SK-N-SH treated with all-trans-retinoic acid at 6 μM for 48 hours (cell line): Measurements from ENCODE around the gene FBLN5.

ENCODE experiments used
- ATAC-seq: fragments of 200-7000 bp; cut with Tn5 transposase; 3 replicates; pipeline ENCODE4 v1.9.1; 2020; ENCODE audit warnings: mild to moderate bottlenecking, moderate library complexity
- ARNTL ChIP-seq: fragments of 450-650 bp; formaldehyde crosslinking; IDR thresholded peaks from 2 replicates; pipeline ENCODE4 v1.5.0; 2020; ENCODE audit warnings: low read depth, mild to moderate bottlenecking, moderate library complexity, borderline replicate concordance
- BACH2 ChIP-seq: fragments of 250-450 bp; sonication (Bioruptor Pico); IDR thresholded peaks from 2 replicates; pipeline ENCODE4 v1.9.0; 2021; ENCODE audit warnings: mild to moderate bottlenecking, borderline replicate concordance
- CSDC2 ChIP-seq: fragments of 250-450 bp; sonication (Bioruptor Pico); IDR thresholded peaks from 2 replicates; pipeline ENCODE4 v1.5.0; 2020; ENCODE audit warnings: mild to moderate bottlenecking, moderate library complexity
- ISL1 ChIP-seq: fragments of 250-450 bp; sonication (Bioruptor Pico); IDR thresholded peaks from 2 replicates; pipeline ENCODE4 v2.1.2; 2022; ENCODE audit warnings: mild to moderate bottlenecking, moderate library complexity
- OSR1 ChIP-seq: fragments of 250-450 bp; sonication (Bioruptor Pico); IDR thresholded peaks from 2 replicates; pipeline ENCODE4 v1.8.0; 2022; ENCODE audit warnings: moderate library complexity, mild to moderate bottlenecking, inconsistent platforms
- PPARA ChIP-seq: fragments of 250-450 bp; sonication (Bioruptor Pico); IDR thresholded peaks from 2 replicates; pipeline ENCODE4 v1.5.0; 2020; ENCODE audit warnings: mild to moderate bottlenecking, borderline replicate concordance
- TCF4 ChIP-seq: fragments of 250-450 bp; sonication (Bioruptor Pico); IDR thresholded peaks from 2 replicates; pipeline ENCODE4 v1.8.0; 2021; ENCODE audit warnings: mild to moderate bottlenecking, moderate library complexity, borderline replicate concordance
- TOX ChIP-seq: fragments of 250-450 bp; sonication (Bioruptor Pico); IDR thresholded peaks from 2 replicates; pipeline ENCODE4 v1.8.0; 2021; ENCODE audit warnings: mild to moderate bottlenecking, moderate library complexity, borderline replicate concordance
- ZFP3 ChIP-seq: fragments of 250-450 bp; sonication (Bioruptor Pico); IDR thresholded peaks from 2 replicates; pipeline ENCODE4 v1.5.0; 2020; ENCODE audit warnings: mild to moderate bottlenecking, moderate library complexity
- ZFP30 ChIP-seq: fragments of 450-650 bp; formaldehyde crosslinking; IDR thresholded peaks from 2 replicates; pipeline ENCODE4 v1.5.0; 2022; ENCODE audit warnings: mild to moderate bottlenecking, moderate library complexity
- ZNF565 ChIP-seq: fragments of 450-650 bp; formaldehyde crosslinking; conservative IDR thresholded peaks from 2 replicates; pipeline ENCODE4 v1.5.0; 2020; ENCODE audit warnings: low read depth, mild to moderate bottlenecking, moderate library complexity
- ZNF70 ChIP-seq: fragments of 450-650 bp; formaldehyde crosslinking; IDR thresholded peaks from 2 replicates; pipeline ENCODE4 v1.5.0; 2020; ENCODE audit warnings: mild to moderate bottlenecking, moderate library complexity
- ZNF8 ChIP-seq: fragments of 450-650 bp; formaldehyde crosslinking; IDR thresholded peaks from 2 replicates; pipeline ENCODE4 v1.5.0; 2020; ENCODE audit warnings: mild to moderate bottlenecking, moderate library complexity
- TF ChIP-seq, protein P1 (sequence below): fragments of 250-450 bp; sonication (Bioruptor Pico); IDR thresholded peaks from 2 replicates; pipeline ENCODE4 v1.8.0; 2020; ENCODE audit warnings: mild to moderate bottlenecking, moderate library complexity, borderline replicate concordance
- TF ChIP-seq, protein P2 (sequence below): fragments of 250-450 bp; sonication (Bioruptor Pico); IDR thresholded peaks from 2 replicates; pipeline ENCODE4 v1.5.1; 2020; ENCODE audit warnings: low read depth, mild to moderate bottlenecking, moderate library complexity
- TF ChIP-seq, protein P3 (sequence below): fragments of 250-450 bp; sonication (Bioruptor Pico); IDR thresholded peaks from 2 replicates; pipeline ENCODE4 v1.8.0; 2021; ENCODE audit warnings: low read depth, mild to moderate bottlenecking, moderate library complexity, borderline replicate concordance
- TF ChIP-seq, protein P4 (sequence below): fragments of 250-450 bp; sonication (Bioruptor Pico); IDR thresholded peaks from 2 replicates; pipeline ENCODE4 v1.5.0; 2020; ENCODE audit warnings: mild to moderate bottlenecking, moderate library complexity
- TF ChIP-seq, protein P5 (sequence below): fragments of 250-450 bp; sonication (Bioruptor Pico); IDR thresholded peaks from 2 replicates; pipeline ENCODE4 v1.5.1; 2021; ENCODE audit warnings: mild to moderate bottlenecking, moderate library complexity

The FBLN5 gene

DNA sequence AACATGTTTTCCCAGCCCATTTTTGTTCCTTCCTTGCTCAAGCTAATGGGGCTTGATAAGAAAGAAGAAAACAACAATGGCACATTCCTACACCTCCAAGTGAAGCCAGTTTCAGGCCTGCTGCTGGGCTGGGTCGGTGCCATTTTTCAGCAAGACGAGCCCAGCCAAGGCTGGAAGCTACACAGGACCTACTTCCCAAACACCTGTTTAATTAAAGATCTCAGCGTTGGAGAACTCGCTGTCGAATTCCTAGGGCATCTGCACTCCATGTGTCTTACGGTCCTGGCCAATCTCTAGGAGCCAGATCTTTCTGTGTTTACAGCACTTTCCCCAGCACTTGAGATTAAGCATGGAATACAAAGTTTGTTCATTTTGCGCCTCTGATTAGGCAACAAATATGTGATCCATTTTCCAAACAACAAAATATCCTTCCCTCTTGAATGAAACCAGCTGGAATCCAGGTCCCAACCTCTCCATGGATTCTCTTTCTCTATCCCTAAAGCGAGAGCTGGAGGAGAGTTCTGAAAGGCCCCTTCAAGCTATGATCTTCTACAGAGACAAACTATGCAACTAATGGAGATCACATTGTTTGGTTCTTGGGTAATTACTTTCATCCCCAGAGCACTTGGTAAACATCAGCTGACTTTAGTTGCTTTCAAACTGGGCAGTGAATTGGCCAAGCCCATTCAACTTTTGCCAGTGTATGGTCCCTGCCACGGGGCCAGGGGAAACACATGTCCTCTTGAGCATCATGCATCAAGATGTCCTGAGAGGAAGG is 45.9 kb downstream of the FBLN5 start:
- no peak for TF ChIP-seq TCF4 (CRISPR knock-in tag)
- TF ChIP-seq, protein P1, sequence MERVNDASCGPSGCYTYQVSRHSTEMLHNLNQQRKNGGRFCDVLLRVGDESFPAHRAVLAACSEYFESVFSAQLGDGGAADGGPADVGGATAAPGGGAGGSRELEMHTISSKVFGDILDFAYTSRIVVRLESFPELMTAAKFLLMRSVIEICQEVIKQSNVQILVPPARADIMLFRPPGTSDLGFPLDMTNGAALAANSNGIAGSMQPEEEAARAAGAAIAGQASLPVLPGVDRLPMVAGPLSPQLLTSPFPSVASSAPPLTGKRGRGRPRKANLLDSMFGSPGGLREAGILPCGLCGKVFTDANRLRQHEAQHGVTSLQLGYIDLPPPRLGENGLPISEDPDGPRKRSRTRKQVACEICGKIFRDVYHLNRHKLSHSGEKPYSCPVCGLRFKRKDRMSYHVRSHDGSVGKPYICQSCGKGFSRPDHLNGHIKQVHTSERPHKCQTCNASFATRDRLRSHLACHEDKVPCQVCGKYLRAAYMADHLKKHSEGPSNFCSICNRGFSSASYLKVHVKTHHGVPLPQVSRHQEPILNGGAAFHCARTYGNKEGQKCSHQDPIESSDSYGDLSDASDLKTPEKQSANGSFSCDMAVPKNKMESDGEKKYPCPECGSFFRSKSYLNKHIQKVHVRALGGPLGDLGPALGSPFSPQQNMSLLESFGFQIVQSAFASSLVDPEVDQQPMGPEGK = no peak
- no peak for TF ChIP-seq ZNF565 (CRISPR knock-in tag)
- TF ChIP-seq, protein P2, sequence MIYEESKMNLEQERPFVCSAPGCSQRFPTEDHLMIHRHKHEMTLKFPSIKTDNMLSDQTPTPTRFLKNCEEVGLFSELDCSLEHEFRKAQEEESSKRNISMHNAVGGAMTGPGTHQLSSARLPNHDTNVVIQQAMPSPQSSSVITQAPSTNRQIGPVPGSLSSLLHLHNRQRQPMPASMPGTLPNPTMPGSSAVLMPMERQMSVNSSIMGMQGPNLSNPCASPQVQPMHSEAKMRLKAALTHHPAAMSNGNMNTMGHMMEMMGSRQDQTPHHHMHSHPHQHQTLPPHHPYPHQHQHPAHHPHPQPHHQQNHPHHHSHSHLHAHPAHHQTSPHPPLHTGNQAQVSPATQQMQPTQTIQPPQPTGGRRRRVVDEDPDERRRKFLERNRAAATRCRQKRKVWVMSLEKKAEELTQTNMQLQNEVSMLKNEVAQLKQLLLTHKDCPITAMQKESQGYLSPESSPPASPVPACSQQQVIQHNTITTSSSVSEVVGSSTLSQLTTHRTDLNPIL (CRISPR knock-in tag) = no peak
- TF ChIP-seq, all 23 proteins: peak for 0

DNA sequence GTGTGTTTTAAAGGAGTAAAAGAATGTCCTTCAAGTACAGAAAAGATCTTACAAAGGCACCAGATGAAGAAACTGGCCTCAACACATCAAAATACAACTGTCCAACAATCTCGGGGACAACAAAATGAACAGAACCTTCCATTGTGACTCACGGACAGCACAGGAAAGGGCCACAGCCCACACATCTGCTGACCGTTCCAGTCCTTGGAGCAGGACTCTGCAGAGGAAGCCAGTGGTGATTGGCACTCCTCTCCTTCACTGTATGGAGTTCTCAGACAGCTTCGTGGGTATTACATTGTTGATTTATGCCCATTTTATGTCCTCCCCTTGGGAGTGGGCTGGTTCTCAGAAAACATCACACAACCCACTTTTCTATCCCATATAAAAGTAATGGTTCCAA is 47.7 kb downstream of the FBLN5 start:
- no peak for TF ChIP-seq ARNTL (CRISPR knock-in tag)
- TF ChIP-seq, protein P3, sequence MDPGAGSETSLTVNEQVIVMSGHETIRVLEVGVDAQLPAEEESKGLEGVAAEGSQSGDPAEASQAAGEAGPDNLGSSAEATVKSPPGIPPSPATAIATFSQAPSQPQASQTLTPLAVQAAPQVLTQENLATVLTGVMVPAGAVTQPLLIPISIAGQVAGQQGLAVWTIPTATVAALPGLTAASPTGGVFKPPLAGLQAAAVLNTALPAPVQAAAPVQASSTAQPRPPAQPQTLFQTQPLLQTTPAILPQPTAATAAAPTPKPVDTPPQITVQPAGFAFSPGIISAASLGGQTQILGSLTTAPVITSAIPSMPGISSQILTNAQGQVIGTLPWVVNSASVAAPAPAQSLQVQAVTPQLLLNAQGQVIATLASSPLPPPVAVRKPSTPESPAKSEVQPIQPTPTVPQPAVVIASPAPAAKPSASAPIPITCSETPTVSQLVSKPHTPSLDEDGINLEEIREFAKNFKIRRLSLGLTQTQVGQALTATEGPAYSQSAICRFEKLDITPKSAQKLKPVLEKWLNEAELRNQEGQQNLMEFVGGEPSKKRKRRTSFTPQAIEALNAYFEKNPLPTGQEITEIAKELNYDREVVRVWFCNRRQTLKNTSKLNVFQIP = no peak
- TF ChIP-seq, protein P4, sequence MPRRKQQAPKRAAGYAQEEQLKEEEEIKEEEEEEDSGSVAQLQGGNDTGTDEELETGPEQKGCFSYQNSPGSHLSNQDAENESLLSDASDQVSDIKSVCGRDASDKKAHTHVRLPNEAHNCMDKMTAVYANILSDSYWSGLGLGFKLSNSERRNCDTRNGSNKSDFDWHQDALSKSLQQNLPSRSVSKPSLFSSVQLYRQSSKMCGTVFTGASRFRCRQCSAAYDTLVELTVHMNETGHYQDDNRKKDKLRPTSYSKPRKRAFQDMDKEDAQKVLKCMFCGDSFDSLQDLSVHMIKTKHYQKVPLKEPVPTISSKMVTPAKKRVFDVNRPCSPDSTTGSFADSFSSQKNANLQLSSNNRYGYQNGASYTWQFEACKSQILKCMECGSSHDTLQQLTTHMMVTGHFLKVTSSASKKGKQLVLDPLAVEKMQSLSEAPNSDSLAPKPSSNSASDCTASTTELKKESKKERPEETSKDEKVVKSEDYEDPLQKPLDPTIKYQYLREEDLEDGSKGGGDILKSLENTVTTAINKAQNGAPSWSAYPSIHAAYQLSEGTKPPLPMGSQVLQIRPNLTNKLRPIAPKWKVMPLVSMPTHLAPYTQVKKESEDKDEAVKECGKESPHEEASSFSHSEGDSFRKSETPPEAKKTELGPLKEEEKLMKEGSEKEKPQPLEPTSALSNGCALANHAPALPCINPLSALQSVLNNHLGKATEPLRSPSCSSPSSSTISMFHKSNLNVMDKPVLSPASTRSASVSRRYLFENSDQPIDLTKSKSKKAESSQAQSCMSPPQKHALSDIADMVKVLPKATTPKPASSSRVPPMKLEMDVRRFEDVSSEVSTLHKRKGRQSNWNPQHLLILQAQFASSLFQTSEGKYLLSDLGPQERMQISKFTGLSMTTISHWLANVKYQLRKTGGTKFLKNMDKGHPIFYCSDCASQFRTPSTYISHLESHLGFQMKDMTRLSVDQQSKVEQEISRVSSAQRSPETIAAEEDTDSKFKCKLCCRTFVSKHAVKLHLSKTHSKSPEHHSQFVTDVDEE (CRISPR knock-in tag) = no peak
- TF ChIP-seq BACH2 (CRISPR knock-in tag) = no peak
- TF ChIP-seq ZNF70 (CRISPR knock-in tag) = no peak
- TF ChIP-seq TCF4 (CRISPR knock-in tag) = no peak
- TF ChIP-seq ZFP3 = no peak
- no peak for TF ChIP-seq ZNF565 (CRISPR knock-in tag)
- no peak for TF ChIP-seq OSR1 (CRISPR knock-in tag)
- no peak for TF ChIP-seq TOX
- no peak for ATAC-seq

More for the DNA sequence above, 45.9 kb downstream of the FBLN5 start:
- ATAC-seq = no peak

DNA sequence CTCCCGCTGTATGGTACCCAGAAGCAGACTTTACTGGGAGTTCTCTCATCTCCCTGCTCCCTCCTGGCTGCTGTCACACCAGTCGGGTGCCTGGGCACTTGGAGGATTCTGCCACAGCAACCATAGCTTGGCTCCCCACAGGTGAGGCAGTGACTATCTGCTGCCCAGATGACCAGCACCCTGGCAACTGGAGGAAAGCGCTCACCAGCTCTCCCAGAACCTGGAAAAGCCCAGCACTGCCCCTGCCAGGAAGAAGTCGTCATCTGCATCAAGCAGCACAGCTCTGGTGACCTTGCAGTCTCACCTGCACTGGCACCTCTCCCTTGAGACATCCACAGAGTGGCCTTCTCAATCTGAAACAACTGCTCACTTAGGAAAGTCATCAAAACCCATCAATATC is 48.3 kb downstream of the FBLN5 start:
- peak; percentile 23; the same call in 1 of the 3 replicates for ATAC-seq
- no peak for TF ChIP-seq CSDC2 (CRISPR knock-in tag)
- TF ChIP-seq ZNF565 (CRISPR knock-in tag) = no peak
- TF ChIP-seq, protein P2 (CRISPR knock-in tag) = no peak
- no peak for TF ChIP-seq PPARA (CRISPR knock-in tag)
- TF ChIP-seq, protein P3 = no peak
- no peak for TF ChIP-seq ISL1 (CRISPR knock-in tag)
- TF ChIP-seq, protein P1 = no peak
- no peak for TF ChIP-seq ZNF8 (CRISPR knock-in tag)
- TF ChIP-seq, protein P5, sequence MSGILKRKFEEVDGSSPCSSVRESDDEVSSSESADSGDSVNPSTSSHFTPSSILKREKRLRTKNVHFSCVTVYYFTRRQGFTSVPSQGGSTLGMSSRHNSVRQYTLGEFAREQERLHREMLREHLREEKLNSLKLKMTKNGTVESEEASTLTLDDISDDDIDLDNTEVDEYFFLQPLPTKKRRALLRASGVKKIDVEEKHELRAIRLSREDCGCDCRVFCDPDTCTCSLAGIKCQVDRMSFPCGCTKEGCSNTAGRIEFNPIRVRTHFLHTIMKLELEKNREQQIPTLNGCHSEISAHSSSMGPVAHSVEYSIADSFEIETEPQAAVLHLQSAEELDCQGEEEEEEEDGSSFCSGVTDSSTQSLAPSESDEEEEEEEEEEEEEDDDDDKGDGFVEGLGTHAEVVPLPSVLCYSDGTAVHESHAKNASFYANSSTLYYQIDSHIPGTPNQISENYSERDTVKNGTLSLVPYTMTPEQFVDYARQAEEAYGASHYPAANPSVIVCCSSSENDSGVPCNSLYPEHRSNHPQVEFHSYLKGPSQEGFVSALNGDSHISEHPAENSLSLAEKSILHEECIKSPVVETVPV = no peak
- TF ChIP-seq TOX = no peak
- TF ChIP-seq ZFP30 = no peak
- TF ChIP-seq, protein P4 (CRISPR knock-in tag) = no peak
